ENCODE results near the gene GLB1L. TPM values are rescaled to one million over a fixed set of nuclear protein-coding genes. Genes with fewer than 3 reads are reported as not detected.
"Not testable (repeated sequence)": the region's sequence is repeated elsewhere in the genome, so short reads cannot be mapped to it uniquely, and the experiment has no call there.

The GLB1L gene
- total RNA-seq (2014; rRNA removed; shearing (Covaris generic)), result 9.6 and 12.1 TPM in 2 replicates

- DNase-seq (ENCODE audit: low spot score), result peak; percentile 89
Observed at GRCh38 chr2:219245148-219245898, at the start of gene GLB1L, which contains the start of gene STK16. GLB1L (minus strand) TSS chr2:219245444; CDS start chr2:219243573, 1,871 bp downstream. STK16 (plus strand) TSS chr2:219245479; CDS start chr2:219246000, 521 bp downstream.

DNA sequence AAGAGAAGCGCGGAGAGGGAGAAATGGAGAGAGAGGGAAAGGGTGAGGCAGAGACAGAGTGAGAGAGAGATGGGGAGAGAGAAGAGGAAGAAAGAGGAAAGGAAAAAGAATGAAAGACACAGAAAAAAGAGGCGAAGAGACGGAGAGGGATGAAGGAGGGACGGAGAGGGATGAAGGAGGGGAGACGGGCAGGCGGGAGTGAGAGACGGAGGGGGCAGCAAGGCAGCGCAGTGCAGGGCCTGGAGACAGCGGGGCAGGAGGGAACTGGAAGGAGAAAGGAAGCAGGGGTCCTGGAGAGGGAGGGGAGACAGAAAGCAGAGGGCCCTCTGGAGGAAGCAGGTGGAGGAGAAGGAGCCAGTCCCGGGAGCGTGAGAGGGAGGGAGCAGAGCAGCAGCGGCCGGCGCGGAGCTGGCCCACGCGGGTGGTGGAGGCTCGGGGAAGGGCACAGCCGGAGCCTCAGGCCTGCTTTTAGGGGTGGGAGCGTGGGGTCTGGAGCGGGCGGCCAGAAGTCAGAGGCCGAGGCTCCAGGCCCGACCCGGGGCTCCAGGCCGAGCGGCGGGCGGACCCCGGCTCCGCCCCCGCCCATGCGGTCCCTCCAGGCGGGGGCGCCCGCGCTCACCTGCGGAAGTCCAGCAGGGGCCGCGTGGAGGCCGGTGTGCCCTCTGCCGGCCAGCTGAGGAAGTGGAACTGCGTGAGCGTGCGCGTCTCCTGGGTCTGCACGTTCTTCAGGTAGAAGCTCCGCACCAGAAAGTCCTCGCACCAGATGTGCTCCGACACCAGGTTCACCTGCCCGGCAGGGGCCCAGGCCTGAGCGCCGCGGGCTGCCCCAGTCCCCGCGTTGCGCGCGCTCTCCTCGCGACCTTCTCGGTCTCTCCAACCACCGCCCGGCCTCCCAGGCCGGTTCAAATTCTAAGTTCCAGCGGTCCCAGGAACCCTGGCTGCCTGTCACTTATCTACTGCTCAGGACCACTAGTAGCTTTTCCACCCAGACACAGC lies 49.4 kb upstream of the GLB1L start:
- peak; percentile 62 for DNase-seq (ENCODE audit: low spot score)

- no peak for DNase-seq (ENCODE audit: low spot score)
Observed at GRCh38 chr2:219293736-219294231, 48.5 kb upstream of the GLB1L start.

DNA sequence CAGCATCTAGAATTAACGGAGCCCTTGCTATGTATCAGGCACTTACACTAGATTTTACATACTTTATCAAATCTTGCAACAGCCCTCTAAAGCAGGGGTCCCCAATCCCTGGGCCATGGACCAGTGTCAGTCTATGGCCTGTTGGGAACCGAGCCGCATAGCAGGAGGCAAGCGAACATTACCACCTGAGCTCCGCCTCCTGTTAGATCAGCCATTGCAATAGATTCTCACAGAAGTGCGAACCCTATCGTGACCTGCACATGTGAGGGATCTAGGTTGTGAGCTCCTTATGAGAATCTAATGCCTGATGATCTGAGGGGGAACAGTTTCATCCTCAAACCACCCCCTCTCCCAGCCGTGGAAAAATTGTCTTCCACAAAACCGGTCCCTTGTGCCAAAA lies 47.4 kb upstream of the GLB1L start:
- no peak for DNase-seq (ENCODE audit: low spot score)

- no peak for DNase-seq (ENCODE audit: low spot score)
Observed at GRCh38 chr2:219291910-219292490, 46.8 kb upstream of the GLB1L start.

DNA sequence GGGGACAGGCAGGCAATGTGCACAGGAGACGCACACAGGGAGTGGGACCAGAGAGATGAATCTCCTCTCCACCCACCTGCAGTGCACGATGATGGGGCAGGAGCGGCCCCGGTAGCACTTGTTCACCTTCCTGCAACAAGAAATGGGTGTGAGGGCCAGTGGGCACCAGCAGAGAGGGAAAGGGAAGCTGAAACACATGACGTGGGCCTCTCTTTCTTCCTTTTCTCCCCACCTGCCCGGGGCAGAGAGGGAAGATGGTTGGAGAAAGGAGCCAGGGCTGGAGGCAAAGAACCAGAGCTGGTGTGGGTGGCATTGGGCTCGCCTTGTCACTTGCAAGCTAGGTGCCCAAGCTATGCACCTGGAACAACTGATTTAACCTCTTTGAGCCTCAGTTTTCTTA lies 46.1 kb upstream of the GLB1L start:
- DNase-seq (ENCODE audit: low spot score), result no peak

DNA sequence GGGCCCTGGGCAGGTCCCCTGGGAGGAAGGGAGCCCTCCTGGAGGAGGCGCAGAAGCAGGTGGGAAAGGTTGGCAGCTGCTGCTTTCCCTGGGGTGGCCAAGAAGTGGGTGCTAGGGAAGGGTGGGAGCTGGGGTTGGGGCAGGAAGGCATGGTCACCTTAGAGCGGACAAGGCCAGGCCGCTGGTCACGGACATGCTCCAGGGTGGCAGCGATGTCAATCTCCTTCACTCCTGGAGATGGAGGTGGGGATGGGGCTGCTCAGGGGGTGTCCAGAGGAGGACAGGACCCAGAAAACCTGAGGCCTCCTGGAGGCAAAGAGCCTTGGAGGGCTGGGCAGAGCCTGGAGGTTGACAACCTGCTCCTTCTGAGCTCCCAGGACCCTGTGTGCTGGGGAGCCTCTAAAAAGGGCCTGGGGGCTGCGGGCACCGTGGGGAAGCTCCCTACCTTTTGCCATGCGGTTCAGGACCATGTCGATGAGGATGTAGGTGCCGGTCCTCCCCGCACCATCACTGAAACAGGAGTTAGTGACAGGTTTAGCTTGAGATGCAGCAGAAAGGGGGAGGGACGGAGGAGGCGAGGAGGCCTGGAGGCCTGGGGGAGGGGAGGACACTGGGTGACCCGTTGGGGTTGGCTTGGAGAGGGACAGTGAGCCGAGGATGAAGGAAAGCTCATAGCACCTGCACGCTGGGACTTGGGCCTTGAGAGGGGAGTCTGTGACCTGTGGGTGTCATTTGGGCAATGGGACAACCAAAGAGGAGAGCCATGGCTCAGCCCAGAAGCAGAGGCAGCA lies 45.3 kb upstream of the GLB1L start:
- no peak for DNase-seq (ENCODE audit: low spot score)

- peak; percentile 71 for DNase-seq (ENCODE audit: low spot score)
Observed at GRCh38 chr2:219289537-219290361, 44.5 kb upstream of the GLB1L start.

- DNase-seq (ENCODE audit: low spot score), result no peak
Observed at GRCh38 chr2:219289195-219289536, 43.9 kb upstream of the GLB1L start.

DNA sequence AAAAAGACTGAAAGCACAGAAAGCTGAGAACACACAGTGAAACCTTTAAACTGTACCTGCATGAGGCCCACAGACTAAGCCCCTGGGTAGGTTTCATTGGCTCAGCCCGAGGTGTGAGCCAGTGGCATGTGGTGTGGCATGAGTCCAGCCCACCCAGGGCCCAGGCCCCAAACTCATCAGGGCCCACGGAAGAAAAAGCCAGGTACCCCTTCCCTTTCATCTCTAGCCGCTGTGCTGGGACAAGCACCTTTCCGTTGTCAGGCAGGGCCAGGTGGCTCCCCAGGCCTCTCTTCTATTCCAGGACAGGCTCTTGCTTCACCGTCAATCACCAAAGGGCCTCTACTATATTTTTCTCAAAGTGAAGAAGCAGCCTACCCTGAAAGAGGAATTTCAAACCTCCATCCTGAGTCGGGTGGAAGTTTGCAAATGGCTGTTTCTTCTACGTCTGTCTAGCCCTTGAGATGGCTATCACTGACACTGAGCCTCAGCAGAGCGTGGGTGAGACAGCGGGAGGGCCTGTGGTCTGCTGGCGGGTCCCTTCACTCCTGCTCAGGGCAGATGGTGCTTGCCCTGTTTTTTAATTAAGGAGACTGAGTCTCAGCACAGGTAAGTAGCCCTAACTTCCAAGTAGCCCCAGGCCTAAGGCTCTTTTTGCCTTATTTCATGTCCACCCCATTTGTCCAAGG lies 42.5 kb upstream of the GLB1L start:
- no peak for DNase-seq (ENCODE audit: low spot score)

GRCh38 chr2:219287116-219287440 lies 41.8 kb upstream of the GLB1L start:
- DNase-seq (ENCODE audit: low spot score), result not testable (repeated sequence)

DNA sequence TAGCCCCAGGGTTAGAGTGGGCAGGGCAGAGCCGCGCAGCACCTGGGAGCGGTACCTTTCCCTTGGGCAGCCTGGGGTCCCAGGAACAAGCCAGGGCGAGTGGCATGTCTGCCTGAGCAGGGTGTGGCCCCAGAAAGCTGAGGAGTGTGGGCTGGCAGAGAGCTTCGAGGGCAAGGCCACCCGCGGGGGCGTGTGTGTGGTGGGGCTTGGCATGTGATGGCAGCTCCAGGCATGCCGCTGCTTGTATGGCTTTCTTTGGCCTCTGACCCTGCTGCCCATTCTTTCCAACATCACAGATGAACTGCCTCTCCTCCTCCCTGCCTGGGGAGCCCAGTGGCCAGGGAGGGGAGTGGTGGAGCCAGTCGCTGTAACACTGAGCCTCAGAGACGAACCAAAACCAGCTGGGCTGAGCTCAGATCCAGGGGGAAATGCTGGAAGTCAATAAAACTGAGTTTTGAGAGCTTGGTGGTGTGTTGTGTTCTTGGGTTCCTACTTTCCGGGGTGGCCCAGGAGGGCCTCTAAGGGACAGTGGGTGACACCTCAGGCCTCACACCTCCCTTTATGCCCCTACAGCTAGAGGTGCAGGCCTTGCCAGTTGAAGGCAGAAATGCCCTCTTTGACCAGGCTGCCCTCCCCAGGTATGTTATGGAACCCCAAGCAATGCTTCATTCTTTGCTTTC lies 41.3 kb upstream of the GLB1L start:
- no peak for DNase-seq (ENCODE audit: low spot score)

DNA sequence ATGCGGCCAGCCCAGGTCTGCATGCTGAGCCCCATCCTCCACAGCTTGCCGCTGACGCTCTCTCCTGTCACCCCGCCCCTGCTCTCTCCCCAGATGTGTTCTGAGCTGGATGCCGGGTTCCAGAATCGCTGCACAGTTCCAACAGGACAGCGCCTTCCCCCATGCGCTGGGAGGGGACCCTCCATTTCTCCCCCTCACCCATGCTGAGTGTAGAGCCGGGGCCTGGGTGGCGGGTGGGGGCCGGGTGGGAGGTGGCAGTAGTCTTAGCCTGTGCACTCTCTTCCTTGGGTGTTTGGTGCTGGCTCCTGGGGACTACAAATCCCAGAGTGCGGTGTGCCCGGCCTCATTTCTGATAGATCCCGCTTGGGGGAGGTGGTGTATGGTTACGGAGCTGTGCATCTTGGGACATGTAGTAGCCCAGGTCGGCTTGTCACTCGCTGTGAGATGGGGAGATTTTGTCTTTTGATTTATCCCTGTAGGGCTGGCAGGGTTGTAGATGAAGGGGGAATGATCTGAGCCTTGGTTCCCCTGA lies 40.7 kb upstream of the GLB1L start:
- no peak for DNase-seq (ENCODE audit: low spot score)

DNA sequence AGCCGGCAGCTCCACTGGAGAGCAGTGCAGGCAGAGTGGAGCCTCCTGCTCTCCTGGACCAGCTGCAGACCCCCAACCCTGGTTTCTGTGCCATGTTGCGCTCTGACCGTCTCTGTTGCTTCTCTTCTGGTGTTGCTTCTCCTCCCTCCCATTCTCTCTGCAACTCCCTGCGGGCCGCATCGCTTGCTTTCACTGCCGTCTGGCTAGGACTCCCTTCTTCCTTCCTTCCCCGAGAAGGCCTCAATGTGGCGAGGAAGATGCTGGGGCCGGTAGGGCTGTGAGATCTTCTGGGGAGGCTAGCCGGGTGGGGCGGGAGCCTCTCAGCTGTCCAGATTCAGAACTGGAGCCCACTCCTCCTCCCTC lies 40.1 kb upstream of the GLB1L start:
- no peak for DNase-seq (ENCODE audit: low spot score)

DNA sequence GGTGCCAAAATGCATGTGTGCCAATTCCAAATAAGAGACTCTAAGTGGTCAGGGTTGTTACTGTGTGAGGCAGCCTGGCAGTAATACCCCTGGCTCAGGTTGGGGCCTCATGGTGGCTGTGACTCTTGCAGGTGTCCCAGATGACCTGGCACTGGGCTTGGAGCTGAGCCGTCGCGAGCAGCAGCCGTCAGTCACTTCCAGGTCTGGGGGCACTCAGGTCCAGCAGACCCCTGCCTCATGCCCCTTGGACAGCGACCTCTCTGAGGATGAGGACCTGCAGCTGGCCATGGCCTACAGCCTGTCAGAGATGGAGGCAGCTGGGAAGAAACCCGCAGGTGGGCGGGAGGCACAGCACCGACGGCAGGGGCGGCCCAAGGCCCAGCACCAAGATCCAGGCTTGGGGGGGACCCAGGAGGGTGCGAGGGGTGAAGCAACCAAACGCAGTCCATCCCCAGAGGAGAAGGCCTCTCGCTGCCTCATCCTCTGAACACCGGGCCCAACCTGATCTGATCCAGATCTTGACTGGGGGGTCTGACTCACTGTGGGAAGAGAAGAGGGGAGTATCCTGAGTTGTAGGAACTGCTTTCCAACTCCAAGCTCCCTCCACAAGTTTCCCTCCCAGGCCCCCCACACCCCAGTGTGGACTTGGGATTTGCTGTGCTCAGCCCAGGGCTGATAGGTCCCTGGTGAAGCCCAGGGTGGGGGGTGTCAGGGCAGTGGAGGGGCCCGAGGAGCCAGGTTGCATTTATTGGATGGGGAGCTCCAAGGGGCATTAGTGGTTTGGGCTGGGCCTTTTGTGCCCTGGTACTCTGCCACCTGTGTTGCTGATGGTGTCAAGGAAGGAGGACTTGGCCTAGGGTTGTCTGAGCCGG lies 39.5 kb upstream of the GLB1L start:
- DNase-seq (ENCODE audit: low spot score), result no peak

DNA sequence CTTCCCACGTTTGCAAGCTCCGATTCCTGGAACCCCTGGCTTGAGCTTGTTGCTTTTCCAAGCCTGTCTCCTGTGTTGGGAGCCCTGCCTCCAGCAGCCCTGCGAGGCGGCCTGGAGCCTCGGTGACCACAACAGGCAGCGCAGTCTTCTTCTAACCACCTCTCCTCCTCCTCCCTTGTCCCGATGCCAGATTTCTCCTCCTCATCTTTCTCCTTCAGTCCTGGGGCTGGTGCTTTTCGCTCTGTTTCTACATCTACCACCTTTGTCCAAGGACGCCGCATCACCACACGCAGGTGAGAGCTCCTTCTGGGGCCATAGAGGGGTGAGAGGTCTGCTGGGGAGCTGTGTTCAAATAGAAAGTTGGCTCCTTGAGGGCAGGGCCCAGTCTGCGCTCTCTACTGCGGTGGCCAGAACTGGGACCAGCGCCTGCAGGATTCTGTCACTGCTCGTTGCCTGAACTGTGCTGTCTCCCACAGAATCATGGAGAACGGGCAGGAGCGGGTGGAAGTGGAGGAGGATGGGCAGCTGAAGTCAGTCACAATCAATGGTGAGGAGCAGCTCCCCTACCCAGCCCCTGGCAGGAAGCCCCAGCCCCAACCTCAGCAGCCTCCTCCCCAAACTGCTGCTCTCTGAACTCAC lies 37.8 kb upstream of the GLB1L start:
- no peak for DNase-seq (ENCODE audit: low spot score)

DNA sequence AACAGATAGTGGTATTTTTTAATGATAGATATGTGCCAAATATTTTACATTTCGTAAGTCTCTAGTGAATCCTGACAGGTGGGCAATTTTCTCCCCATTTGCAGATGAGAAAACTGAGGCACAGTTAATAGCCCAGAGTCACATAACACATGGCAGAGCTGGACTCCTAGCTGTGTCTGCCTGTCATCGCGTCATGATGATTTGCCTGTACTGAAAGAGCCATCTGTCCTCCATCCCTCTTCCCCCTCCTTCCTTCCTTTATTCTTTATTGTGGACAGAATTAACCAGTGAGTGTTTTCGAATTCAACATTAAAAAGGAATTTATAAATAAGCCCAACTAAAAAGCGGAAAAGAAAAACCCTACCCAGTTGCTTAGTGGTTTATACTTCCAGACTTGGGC lies 37.1 kb upstream of the GLB1L start:
- DNase-seq (ENCODE audit: low spot score), result no peak

- DNase-seq (ENCODE audit: low spot score), result no peak
Observed at GRCh38 chr2:219281588-219281987, 36.3 kb upstream of the GLB1L start.

All from A172 (cell line).